Measurements from ENCODE around the gene KRTAP16-1.

DNA sequence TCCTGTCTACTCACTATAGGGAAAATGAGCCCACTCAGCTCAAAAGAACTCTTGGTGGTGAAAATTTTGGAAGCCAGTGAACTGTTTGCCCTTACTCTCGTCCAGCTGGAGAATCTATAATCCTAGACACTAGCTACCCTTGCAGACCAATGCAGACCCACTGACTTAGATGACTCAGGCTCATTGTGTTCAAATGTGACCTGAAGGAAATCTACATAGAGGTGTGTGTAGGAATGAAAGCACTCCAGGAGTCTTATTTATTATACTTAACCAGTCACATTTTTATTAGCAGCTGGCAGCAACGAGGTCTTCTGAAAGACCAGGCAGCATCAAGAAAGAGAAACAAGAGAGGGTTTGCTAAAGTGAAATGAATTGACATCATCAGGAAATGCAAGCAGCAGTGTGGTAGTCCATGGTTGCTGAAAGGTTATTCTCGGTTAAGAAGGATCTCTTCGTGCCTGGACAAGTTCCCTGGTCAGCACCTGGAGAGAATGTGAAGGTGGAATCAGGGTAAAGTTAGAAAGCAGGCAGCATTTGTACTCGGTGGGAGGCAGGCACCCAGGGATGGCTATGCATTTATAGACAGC lies 7.8 kb downstream of the KRTAP16-1 start:
- TF ChIP-seq EZH2 (IDR thresholded peaks at IDR 0.05; ENCODE audit: borderline replicate concordance, low read length), result no peak
- TF ChIP-seq, protein P1, sequence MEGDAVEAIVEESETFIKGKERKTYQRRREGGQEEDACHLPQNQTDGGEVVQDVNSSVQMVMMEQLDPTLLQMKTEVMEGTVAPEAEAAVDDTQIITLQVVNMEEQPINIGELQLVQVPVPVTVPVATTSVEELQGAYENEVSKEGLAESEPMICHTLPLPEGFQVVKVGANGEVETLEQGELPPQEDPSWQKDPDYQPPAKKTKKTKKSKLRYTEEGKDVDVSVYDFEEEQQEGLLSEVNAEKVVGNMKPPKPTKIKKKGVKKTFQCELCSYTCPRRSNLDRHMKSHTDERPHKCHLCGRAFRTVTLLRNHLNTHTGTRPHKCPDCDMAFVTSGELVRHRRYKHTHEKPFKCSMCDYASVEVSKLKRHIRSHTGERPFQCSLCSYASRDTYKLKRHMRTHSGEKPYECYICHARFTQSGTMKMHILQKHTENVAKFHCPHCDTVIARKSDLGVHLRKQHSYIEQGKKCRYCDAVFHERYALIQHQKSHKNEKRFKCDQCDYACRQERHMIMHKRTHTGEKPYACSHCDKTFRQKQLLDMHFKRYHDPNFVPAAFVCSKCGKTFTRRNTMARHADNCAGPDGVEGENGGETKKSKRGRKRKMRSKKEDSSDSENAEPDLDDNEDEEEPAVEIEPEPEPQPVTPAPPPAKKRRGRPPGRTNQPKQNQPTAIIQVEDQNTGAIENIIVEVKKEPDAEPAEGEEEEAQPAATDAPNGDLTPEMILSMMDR (conservative IDR thresholded peaks at IDR 0.05 in 1 of 2, IDR thresholded peaks at IDR 0.05 in 1 of 2; ENCODE audit: extremely low read depth in 1 of 2, insufficient read depth in 1 of 2, low read depth in 1 of 2, low read length in 2 of 2), result no peak
